HTERT RPE-1 (cell line): ENCODE results near the gene MYO7B.

ENCODE experiments used
- in situ Hi-C: fragments of 300-500 bp; cut with MboI; formaldehyde crosslinking; loops from 4 replicates; pipeline ENCODE4 v1.14.3; 2020; ENCODE audit warnings: low sequenced_read_pairs

The MYO7B gene

DNA sequence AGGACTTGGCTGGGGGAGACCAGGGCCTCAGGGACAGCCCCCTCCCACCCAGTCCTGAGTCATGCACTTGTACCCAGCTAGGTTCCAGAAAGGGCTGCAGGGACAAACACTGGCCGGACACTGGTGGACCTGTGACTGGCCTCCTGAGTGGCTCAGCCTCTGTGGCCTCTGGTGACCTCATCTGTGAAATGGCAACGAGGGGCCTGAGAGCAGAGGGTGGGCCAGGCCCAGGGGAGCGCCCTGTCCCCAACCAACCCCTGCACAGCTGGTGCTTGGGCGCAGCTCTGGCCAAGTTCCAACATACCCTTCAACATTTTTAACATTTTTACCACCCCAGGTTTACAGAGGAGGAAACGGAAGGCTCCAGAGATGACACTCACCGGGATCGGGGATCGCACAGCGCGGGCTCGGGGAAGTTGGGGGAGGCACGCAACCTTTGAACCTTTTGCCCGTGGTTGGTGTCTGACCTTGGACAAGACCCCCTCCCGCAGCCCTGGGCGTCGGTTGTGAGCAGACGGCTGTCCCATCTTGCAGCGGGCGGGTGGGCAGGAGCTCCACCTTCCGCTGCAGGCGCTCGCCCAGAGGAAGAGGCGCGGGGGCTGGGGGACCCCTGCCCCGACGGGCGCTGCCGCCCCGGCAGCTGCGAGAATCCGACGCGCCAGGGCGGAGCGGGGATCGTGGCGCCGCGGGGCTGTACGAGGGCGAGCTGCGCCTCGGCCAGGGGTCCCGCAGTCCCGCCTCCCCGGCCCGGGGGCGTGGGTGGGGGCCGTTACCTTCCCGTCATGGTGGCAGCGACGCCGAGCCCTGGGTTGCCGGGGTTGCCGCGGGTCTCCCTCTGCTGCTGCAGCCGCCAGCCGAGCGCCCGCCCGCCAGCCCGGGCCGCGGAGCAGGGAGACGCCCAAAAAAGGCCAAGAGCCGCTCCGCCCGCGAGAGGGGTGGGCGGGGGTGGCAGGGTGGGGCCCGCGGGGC is 139.0 kb downstream of the MYO7B start:
- in situ Hi-C loops, result no loop called here

GRCh38 chr2:127675331-127676261 is 140.1 kb downstream of the MYO7B start, which contains the start of gene LIMS2:
Gene LIMS2 (minus strand): TSS chr2:127675530. CDS start chr2:127675024, 506 bp downstream.
- in situ Hi-C loops, result no loop called here

GRCh38 chr2:127676906-127677305 is 141.4 kb downstream of the MYO7B start:
- in situ Hi-C loops, result no loop called here

- in situ Hi-C loops, result no loop called here
Measured at GRCh38 chr2:127678531-127678930, 143.0 kb downstream of the MYO7B start.

DNA sequence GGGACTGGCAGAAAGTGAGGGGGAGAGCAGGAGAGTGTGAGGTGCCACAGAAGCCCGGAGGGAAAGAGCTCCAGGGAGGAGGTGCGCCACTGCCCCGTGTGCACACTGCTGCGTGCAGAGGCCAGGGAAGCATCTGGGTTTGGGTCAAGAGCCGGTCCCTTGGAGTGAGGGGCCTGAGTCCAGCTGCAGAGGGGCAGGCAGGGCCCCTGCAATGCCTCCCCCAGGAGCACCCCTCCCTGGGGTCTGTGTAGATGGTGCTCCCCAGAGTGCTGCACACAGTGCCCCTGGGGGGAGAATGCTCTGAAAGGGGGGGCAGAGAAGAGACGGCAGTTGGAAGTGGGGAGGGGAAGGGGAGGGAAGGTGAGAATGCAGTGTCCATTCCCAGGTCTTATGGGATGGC is 143.5 kb downstream of the MYO7B start:
- in situ Hi-C loops, result no loop called here

DNA sequence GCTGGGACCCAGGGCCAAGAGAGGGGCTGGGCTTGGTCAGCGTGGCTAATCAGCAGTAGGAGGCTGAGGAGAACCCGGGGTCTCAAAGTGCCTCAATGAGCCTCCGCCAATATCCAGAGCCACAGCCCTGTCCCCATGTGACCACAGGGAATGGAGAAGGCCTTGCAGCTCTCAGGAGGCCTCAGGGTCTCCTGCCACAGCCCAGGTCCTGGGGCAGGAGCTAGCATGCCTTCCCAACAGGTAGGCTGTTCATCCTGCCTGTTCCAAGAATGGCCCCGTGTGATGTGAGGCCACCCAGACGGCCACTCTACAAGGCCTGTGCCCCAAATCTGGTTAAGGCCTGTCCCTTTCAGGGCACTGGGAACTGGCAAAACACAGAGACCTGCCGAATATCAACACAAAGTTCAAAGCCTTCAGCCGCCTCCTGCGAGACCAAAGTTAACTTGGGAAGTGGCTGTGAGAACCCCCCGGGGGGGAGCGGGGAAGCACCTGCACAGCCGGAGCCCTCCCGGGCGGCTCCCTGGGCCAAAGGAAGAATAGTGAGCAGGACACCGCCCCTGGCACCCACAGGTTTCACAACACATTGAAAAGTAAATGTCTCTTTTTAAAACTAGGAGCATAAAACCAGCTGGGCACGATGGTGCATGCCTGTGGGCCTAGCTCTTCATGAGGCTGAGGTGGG is 144.3 kb downstream of the MYO7B start:
- in situ Hi-C loops, result no loop called here

- in situ Hi-C loops, result no loop called here
Measured at GRCh38 chr2:127680706-127681287, 145.3 kb downstream of the MYO7B start.

DNA sequence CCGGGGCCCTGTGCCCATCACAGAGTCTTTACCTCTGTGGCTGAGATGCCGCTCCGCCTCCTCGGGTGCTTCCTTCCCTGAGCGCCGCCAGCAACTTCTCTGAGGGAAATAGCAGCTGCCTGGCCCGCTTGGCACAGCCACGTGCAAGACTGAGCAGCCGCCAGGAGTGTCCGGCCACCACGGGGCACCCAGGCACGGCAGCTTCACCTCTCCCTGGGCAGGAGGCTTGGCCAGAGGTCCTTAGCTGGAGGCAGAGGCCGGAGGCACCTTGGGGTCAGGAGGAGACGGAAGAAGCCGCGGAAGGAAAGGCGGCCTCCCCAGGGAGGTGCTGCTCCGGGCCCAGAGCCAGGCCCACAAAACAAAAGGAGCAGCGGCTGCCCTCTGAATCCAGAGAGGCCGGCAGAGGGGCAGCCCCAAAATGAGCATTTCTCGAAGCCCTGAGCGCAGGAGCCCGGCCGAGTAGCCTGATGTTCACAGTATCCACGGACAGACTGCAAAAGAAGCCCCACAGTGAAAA is 145.9 kb downstream of the MYO7B start:
- in situ Hi-C loops, result no loop called here

DNA sequence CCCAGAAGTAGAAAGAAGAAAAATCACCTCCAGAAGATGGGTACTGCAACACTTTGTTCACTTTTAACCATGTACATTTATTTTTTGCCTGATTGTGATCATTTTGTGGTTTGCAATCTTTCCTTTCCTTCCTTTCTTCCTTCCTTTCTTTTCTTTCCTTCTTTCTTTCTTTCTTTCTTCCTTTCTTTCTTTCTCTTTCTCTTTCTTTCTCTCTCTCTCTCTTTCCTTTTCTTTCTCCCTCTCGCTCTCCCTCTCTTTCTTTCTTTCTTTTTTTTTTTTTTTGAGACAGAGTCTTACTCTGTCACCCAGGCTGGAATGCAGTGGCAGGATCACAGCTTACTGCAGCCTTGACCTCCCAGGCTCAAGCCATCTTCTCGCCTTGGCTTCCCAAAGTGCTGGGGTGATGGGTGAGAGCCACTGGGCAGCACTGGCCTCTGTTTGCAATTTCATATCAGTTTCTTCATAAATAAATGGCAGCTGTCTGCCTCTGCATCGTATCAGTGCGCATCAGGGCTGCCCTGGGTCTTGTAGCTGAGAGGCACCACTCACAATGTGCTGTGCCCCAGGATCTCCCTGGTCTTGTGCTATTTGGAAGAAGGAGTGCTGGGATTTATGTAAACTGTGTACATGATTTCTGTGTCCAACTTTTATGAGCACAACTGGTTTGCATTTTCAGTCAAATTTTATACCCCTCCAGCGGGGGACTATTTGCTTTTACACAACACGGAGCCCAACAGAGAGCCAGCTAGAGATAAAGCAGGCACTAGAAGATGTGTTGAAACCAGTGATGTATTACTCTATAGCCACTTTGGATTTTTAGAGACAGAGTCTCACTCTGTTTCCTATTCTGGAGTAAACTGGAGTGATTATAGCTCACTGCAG is 146.7 kb downstream of the MYO7B start:
- in situ Hi-C loops, result no loop called here

GRCh38 chr2:127683056-127683455 is 147.6 kb downstream of the MYO7B start:
- in situ Hi-C loops, result no loop called here

- in situ Hi-C loops, result no loop called here
Measured at GRCh38 chr2:127683757-127684156, 148.3 kb downstream of the MYO7B start.

DNA sequence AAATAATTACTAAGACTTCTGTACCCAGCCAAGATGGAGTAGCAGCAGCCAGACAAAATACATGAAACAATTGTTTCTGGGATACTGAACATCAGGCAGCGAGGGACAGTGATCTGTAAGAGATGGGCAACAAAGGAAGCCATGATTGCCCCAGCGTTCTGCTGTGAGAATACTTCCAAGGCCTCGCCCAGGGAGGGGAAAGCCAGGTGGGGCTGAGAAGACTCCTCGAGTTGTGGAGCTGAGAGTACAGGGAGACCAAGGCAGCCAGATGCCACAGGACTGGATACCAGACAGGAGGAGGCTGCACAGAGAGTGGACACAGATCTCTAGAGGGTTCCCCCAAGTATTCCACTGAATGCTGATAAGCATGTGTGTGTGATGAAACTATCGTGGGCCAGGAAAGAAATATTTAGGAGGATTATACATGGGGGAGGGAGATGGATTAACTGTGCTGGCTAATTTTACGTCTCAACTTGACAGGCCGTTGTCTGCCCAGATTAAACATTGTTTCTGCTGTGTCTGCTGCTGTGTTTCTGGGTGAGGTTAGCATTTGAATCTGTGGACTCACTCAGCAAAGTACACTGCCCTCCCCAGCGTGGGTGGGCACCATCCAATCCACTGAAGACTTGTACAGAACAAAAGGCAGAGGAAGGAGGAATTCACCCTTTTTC is 150.1 kb downstream of the MYO7B start:
- in situ Hi-C loops, result no loop called here
